Activated CD4-positive, alpha-beta T cell treated with anti-CD3 and anti-CD28 coated beads, Interleukin-10, Interleukin-2, amounts not matched to agents 100 ng/mL and 50 ng/mL, durations not matched to agents 16 hours and 8 hours (primary cell): ENCODE results near the gene RHOA.
A peak's percentile ranks its signal among the peaks of the same experiment; 100 is the strongest.
"Not testable (repeated sequence)": the region's sequence is repeated elsewhere in the genome, so short reads cannot be mapped to it uniquely, and the experiment has no call there.

ENCODE experiments used
- DNase-seq: peaks from one replicate; pipeline ENCODE4 v3.0.0-alpha.2; 2020

RHOA gene

GRCh38 chr3:49410846-49411534 is 786 bp downstream of the RHOA start:
- no peak for DNase-seq

GRCh38 chr3:49410066-49410845 is 1.5 kb downstream of the RHOA start:
- peak; percentile 34 for DNase-seq

DNA sequence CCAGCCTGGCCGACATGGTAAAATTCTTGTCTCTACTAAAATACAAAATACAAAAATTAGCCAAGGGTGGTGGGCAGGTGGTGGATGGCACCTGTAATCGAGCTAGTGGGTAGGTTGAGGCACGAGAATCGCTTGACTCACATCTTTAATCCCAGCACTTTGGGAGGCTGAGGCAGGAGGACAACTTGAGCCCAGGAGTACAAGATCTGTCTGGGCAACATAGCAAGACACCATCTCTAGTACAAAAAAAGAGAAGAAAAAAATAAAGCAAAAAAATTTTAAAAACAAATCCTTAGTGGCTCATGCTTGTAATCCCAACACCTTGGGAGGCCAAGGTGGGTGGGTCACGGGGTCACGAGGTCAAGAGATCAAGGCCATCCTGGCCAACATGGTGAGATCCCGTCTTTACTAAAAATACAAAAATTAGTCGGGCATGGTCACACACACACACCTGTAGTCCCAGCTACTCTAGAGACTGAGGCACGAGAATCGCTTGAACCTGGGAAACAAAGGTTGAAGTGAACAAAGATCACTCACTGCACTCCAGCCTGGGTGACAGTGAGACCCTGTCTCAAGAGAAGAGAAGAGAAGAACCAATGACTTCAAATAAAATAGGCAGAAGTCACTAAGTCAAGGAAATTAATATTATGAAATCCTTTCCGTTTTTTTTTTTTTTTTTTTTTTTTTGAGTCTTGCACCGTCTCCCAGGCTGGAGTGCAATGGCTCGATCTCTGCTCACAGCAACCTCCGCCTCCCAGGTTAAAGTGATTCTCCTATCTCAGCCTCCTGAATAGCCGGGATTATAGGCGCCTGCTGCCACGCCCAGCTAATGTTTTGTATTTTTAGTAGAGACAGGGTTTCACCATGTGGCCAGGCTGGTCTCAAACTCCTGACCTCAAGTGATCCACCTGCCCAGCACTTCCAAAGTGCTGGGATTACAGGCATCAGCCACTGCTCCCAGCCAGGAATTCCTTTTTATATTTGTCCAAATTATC is 4.9 kb downstream of the RHOA start:
- DNase-seq: no peak

GRCh38 chr3:49405570-49405969 is 6.2 kb downstream of the RHOA start:
- DNase-seq: not testable (repeated sequence)

- no peak for DNase-seq
These were observed 7.9 kb downstream of the RHOA start for GRCh38 chr3:49403891-49404290.

- DNase-seq: no peak
These were observed 10.0 kb downstream of the RHOA start for GRCh38 chr3:49401766-49402165.

DNA sequence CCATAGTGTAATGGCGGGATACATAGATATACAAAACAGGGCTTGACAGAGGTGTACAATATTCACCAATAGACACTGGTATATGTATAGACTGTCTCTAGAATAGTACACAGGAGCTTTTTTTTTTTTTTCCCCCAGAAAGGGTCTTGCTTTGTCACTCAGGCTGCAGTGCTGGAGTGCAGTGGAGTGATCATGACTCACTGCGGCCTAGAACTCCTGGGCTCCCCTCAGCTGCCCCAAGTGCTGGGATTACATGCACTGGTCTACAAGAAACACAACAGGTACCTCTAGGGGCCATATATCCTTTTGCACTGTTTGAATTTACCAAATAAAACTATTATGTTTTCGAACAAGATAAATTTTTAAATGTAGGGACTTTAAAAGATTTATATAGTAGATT is 12.3 kb downstream of the RHOA start:
- DNase-seq: no peak

DNA sequence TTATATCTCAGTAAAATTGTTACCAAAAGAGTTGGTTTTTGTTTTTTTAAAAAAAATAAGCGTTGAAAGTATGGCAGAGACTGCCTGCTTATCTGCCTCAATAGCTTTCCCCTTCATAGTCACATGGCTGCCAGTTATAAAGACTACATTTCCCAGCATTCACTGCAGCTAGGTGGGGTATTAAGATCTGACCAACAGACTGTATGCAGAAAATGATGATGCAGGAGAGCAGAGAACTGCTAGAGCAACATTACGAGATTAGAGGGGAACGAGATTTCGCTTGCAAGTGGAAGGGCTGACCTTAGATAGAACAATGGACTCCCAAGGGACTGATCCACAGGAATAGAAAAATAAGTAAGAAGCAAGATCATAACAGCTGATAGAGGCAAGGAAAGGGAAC is 14.3 kb downstream of the RHOA start:
- DNase-seq: peak; percentile 36

GRCh38 chr3:49391310-49391709 is 20.5 kb downstream of the RHOA start:
- not testable (repeated sequence) for DNase-seq

- DNase-seq: no peak
These were observed 22.5 kb downstream of the RHOA start for GRCh38 chr3:49389297-49389696.

DNA sequence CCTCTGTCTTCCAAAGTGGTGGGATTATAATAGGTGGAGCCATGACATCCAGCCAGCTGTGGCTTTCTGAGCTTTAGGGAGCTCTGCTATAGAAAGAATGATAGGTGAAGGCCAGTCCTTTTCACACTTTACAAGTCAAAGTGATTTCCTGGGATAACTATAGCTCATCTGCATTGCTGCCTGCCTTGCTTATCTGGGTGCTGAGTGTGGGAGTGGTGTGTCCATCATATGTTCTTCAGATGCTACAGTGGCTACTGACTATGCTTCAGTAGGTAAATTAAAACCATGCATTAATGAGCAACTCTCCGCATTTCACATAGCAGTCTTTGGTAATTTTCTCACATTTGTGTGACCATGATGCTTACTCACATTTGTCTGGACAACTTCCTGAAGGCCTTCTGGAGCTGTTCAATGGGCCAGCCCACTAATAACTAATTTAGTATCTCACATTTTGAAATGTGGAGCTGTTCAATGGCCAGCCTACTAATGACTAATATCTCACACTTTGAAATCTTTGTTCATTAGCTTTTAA is 23.4 kb downstream of the RHOA start:
- DNase-seq: no peak

GRCh38 chr3:49387721-49388120 is 24.1 kb downstream of the RHOA start:
- no peak for DNase-seq

DNA sequence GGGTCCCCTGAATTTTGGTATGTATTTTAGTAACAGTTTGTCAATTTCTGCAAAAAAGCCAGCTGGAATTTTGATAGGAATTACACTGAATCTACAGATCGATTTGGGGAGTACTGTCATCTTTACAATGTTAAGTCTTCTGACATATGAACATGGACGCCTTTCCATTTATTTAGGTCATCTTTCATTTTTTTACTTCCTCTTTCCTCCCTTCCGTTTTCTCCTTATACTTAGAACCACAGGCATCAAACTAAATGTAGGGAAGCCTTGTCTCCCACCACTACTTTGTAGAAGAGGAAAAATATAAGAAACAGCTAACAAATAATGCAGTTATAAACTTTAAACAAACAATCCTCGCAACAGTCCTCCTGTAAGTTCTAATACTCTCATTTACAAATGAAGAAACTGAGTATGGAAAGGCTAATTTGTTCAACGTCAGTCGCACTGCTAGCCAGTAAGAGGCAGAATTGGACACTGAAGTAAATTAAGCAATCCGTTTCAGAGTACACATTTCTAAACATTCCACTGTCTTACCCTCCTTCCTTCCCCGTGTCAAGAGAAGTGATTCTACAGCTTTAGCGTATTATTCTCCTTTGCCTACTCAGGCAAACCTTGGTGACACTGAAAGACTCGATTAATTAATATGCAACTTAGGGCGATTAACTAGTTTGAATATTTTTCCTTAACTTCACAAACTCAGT is 25.6 kb downstream of the RHOA start:
- DNase-seq: no peak

DNA sequence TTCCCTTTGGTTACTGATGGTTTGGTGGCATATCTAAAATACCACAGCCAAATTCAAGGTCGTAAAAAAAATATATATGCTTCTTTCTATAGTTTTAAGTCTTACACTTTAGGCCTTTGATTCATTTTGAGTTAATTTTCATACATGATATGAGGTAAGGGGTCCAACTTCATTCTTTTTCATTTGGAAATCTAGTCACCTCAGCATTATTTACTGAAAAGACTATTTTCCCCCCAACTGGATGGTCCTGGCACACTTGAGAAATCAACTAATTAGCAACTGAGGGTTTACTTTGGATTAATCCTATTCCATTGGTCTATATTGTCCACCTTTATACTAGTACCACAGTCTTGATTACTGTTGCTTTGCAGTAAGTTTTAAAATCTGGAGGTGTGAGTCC is 26.2 kb downstream of the RHOA start:
- no peak for DNase-seq

DNA sequence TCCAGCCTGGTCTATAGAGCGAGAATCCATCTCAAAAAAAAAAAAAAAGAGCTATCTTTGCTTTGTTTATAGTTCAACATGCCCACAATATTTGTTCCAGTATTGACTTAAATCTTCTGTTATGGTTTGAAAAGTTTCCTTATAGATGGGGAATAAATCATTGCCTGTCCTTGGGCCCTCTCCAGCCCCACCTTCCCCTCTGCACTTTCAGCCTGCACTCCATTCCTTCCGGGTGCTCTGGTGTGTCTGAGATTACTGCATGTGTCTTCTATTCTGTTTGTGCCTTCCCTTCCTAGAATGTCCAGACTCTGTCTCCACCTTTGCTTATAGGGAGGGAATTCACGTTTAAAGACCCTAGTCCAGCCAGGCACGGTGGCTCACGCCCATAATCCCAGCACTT is 28.4 kb downstream of the RHOA start:
- DNase-seq: no peak

- no peak for DNase-seq
These were observed 33.4 kb downstream of the RHOA start for GRCh38 chr3:49378249-49378895.

DNA sequence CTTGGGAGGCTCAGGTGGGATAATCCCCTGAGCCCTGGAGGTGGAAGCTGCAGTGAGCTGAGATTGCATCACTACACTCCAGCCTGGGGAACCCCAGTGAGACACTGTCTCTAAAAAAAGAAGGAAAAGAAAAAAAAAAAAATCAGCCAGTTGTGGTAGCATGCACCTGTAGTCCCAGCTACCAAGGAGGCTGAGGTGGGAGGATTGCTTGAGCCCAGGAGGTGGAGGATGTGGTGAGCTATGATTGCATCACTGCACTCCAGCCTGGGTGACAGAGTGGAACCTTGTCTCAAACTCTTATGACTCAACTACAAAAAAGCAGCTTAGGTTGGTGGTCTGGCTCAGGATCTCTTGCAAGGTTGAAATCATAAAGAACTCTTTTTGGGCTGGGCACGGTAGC is 34.3 kb downstream of the RHOA start:
- DNase-seq: peak; percentile 76

GRCh38 chr3:49371946-49372345 is 39.8 kb downstream of the RHOA start:
- DNase-seq: no peak

- no peak for DNase-seq
These were observed 41.0 kb downstream of the RHOA start for GRCh38 chr3:49370585-49371290.

DNA sequence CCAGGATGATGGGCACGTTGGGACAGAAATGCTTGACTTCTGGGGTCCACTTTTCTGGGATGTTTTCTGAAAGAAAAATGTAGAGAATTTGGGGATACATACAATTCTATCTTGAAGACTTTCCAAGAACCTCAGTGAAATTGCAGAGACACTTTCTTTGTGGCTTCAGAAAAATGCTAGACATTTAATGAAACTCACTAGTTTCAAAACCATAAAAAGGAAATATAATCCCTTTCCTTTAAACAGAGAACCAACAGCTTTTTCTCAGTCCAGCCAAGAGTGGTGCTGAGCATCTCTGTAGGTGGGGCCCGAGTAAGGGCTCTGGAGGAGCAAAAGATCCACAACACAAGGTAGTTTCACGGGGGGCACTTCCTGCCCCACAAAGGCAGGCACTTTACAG is 49.2 kb downstream of the RHOA start:
- DNase-seq: no peak

GRCh38 chr3:49359623-49360022 is 52.2 kb downstream of the RHOA start:
- no peak for DNase-seq
